Activated CD8-positive, alpha-beta memory T cell treated with anti-CD3 and anti-CD28 coated beads for 48 hours (primary cell): ENCODE measurements around the gene GIPC1.
"Not testable (repeated sequence)": the region's sequence is repeated elsewhere in the genome, so short reads cannot be mapped to it uniquely, and the experiment has no call there.

Experiments
- DNase-seq, 3 experiments: peaks; one replicate each; pipeline ENCODE4 v3.0.0-alpha.2; 2020; ENCODE audit warnings: low read depth in 2 of 3, low spot score in 2 of 3

Gene GIPC1

GRCh38 chr19:14496029-14496833 is at the start of gene GIPC1:
GIPC1 (minus strand) TSS chr19:14496127; CDS start chr19:14482976, 13,151 bp downstream.
- DNase-seq: peak; percentile 62 to 75 (median 67)

- DNase-seq: no peak
These were observed 49.8 kb upstream of the GIPC1 start for GRCh38 chr19:14545716-14546082.

GRCh38 chr19:14544977-14545715 is 49.2 kb upstream of the GIPC1 start:
- DNase-seq: no peak

GRCh38 chr19:14544047-14544446 is 48.1 kb upstream of the GIPC1 start:
- DNase-seq: no peak

GRCh38 chr19:14542711-14543328 is 46.9 kb upstream of the GIPC1 start:
- no peak for DNase-seq

GRCh38 chr19:14541979-14542378 is 46.1 kb upstream of the GIPC1 start:
- not testable (repeated sequence) for DNase-seq

GRCh38 chr19:14540741-14541525 is 45.0 kb upstream of the GIPC1 start:
- no peak for DNase-seq

- no peak for DNase-seq
These were observed 41.2 kb upstream of the GIPC1 start for GRCh38 chr19:14536926-14537692.

GRCh38 chr19:14533450-14533849 is 37.5 kb upstream of the GIPC1 start:
- no peak for DNase-seq

- DNase-seq: no peak
These were observed 34.6 kb upstream of the GIPC1 start for GRCh38 chr19:14530506-14530905.

GRCh38 chr19:14530005-14530348 is 34.0 kb upstream of the GIPC1 start:
- no peak for DNase-seq

- peak; percentile 99 to 100 (median 100) for DNase-seq
These were observed 33.5 kb upstream of the GIPC1 start, which contains the start of gene TECR for GRCh38 chr19:14529254-14530004. TECR (plus strand) TSS chr19:14529594; CDS start chr19:14529697, 103 bp downstream.

GRCh38 chr19:14528419-14529253 is 32.7 kb upstream of the GIPC1 start:
- DNase-seq: no peak

GRCh38 chr19:14526423-14526822 is 30.5 kb upstream of the GIPC1 start:
- no peak for DNase-seq

GRCh38 chr19:14525729-14526128 is 29.8 kb upstream of the GIPC1 start:
- DNase-seq: no peak

GRCh38 chr19:14520543-14520942 is 24.6 kb upstream of the GIPC1 start:
- DNase-seq: no peak

GRCh38 chr19:14519860-14520407 is 24.0 kb upstream of the GIPC1 start:
- DNase-seq: no peak

GRCh38 chr19:14519245-14519859 is 23.4 kb upstream of the GIPC1 start:
- DNase-seq: no peak
